B cell (primary cell): Measurements from ENCODE around the gene L3MBTL4.

ENCODE experiments used
- CTCF ChIP-seq: fragments of 200-600 bp; IDR thresholded peaks from one replicate; pipeline ENCODE4 v1.8.0; 2022; ENCODE audit warnings: antibody characterized with exemption, mild to moderate bottlenecking
- EZH2 ChIP-seq: IDR thresholded peaks from 2 replicates; pipeline ENCODE4 v1.6.1; 2012; ENCODE audit warnings: borderline replicate concordance, low read depth, mild to moderate bottlenecking, moderate library complexity, low read length; ENCODE audit not compliant: insufficient read depth, poor library complexity, severe bottlenecking

- no peak for TF ChIP-seq EZH2
- no peak for TF ChIP-seq CTCF
Measured at GRCh38 chr18:6370886-6371635, 43.6 kb downstream of the L3MBTL4 start.
